ENCODE results near the gene GPR156.

- peak in 1 of 3 donors; percentile 30 for TF ChIP-seq POLR2AphosphoS5 (IDR thresholded peaks at IDR 0.05)
- no peak for TF ChIP-seq CTCF (IDR thresholded peaks at IDR 0.05)
- no peak for TF ChIP-seq EP300 (IDR thresholded peaks at IDR 0.05)
These were observed 113.7 kb downstream of the GPR156 start for GRCh38 chr3:120171134-120171873.
